Psoas muscle (tissue), 8 donors: Measurements from ENCODE around the gene CCDC192. TPM values are rescaled to one million over a fixed set of nuclear protein-coding genes. Genes with fewer than 3 reads are reported as not detected.
"Not testable (repeated sequence)": the region's sequence is repeated elsewhere in the genome, so short reads cannot be mapped to it uniquely, and the experiment has no call there.

Source experiments
- ATAC-seq, 4 donors: fragments of 200-7000 bp; cut with Tn5 transposase; one replicate each; pipeline ENCODE4 v1.9.1; 2020; ENCODE audit warnings: moderate library complexity in 3 of 4, mild to moderate bottlenecking in 2 of 4
- DNase-seq, 2 donors: peaks; one replicate each; pipeline ENCODE4 v3.0.0-alpha.2; 2020
- H3K27ac ChIP-seq: fragments of 200-600 bp; one replicate; pipeline ENCODE4 v1.8.0; 2022
- H3K27me3 ChIP-seq, 3 donors: fragments of 200-600 bp in 1 of 3; one replicate each; pipeline versions ENCODE4 v1.6.1 to v1.8.0; 2013 to 2022; ENCODE audit warnings: low read length in 2 of 3, mild to moderate bottlenecking in 2 of 3, moderate library complexity in 1 of 3; ENCODE audit not compliant: insufficient read depth in 3 of 3
- H3K36me3 ChIP-seq, 2 donors: fragments of 200-600 bp in 1 of 2; one replicate each; pipeline versions ENCODE4 v1.6.1 to v1.8.0; 2013 to 2022; ENCODE audit warnings: low read depth in 1 of 2, mild to moderate bottlenecking in 1 of 2, moderate library complexity in 1 of 2; ENCODE audit not compliant: insufficient read depth in 1 of 2
- H3K4me1 ChIP-seq: fragments of 200-600 bp; one replicate; pipeline ENCODE4 v1.8.0; 2022
- H3K4me3 ChIP-seq: fragments of 200-600 bp; one replicate; pipeline ENCODE4 v1.8.0; 2022; ENCODE audit warnings: mild to moderate bottlenecking
- H3K9me3 ChIP-seq: fragments of 200-600 bp; one replicate; pipeline ENCODE4 v1.8.0; 2022
- WGBS, 3 donors: extraction: QIAGEN DNeasy Blood & Tissue Kit; methylation state at CpG; one replicate each; pipeline versions ENCODE4 v1.1.6 to v1.1.7; 2013; 5-methylcytosine and 5-hydroxymethylcytosine counted together
- intact Hi-C, 2 donors: fragments of 100-400 bp; cut with DNase I; formaldehyde crosslinking; loops; one replicate each; pipeline versions ENCODE4 v1.11.0 to v1.14.2; 2022
- polyA plus RNA-seq, 3 donors: library from polyadenylated mRNA; stranded (reverse); fragments of 200-250 nt; gene quantifications; one replicate each; pipeline ENCODE4 v1.2.3, GENCODE V29; 2013
- total RNA-seq, 4 donors: library from RNA; stranded (reverse); fragmentation: NEBNext Ultra II Directional in 2 of 4; extraction: Animal tissue kit (Norgen Biotek cat#: 25700) in 2 of 4; gene quantifications; one replicate each; pipeline versions ENCODE4 v1.2.1 to v1.2.4, GENCODE V29; 2021 to 2023
- TF ChIP-seq, protein P1 (sequence below): fragments of 200-600 bp; IDR thresholded peaks from one replicate; pipeline ENCODE4 v1.8.0; 2022; ENCODE audit warnings: antibody characterized with exemption
- donor health status: healthy with polysubstance abuse.
- donor health status: DM: no; HTN: no; CAD: no; lungs with moderate emphysema.
- donor health status: Bipolar disorder and iron deficiency.
- donor health status: healthy.
- donor health status: DM: yes; HTN: yes; CAD: no.
- donor health status: DM: no; HTN: no; CAD: no.
- donor health status: DM: no; HTN: no; CAD: no.
- donor health status: DM: yes; HTN: yes; CAD: no.

The CCDC192 gene
- total and polyA plus RNA-seq, 7 donors, result 0.12 to 1.2 (median 0.19) TPM; not detected in 4

DNA sequence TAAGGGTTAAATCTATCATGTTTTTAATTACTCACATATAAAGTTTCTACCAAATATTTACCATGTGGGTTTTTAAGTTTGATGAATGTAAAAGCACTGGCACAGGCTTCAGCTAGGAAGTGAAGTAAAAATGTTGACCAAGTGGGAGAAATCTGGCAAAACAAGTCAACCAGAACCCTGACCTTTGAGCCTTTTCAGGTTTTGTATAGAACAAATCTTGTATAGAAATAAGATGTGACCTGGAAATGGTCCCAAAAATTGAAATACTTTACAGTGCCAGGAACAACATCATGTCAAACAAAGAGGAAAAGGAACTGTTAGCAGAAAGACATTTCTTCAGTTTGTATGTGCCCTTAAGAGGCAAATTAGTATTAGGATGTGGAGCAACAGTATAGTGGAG, 137.6 kb downstream of the CCDC192 start:
- TF ChIP-seq, protein P1, sequence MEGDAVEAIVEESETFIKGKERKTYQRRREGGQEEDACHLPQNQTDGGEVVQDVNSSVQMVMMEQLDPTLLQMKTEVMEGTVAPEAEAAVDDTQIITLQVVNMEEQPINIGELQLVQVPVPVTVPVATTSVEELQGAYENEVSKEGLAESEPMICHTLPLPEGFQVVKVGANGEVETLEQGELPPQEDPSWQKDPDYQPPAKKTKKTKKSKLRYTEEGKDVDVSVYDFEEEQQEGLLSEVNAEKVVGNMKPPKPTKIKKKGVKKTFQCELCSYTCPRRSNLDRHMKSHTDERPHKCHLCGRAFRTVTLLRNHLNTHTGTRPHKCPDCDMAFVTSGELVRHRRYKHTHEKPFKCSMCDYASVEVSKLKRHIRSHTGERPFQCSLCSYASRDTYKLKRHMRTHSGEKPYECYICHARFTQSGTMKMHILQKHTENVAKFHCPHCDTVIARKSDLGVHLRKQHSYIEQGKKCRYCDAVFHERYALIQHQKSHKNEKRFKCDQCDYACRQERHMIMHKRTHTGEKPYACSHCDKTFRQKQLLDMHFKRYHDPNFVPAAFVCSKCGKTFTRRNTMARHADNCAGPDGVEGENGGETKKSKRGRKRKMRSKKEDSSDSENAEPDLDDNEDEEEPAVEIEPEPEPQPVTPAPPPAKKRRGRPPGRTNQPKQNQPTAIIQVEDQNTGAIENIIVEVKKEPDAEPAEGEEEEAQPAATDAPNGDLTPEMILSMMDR, result no peak
- H3K36me3 ChIP-seq, result no peaks in the 10 kb centered on the region
- no peaks in the 10 kb centered on the region for H3K27me3 ChIP-seq
- ATAC-seq (no peak), DNase-seq (no peak)
- no peak overlapping the region for H3K27ac ChIP-seq
- intact Hi-C loops, result no loop called here
- no peaks in the 10 kb centered on the region for H3K4me1 ChIP-seq
- no peaks in the 10 kb centered on the region for H3K9me3 ChIP-seq
- no peak overlapping the region for H3K4me3 ChIP-seq

DNA sequence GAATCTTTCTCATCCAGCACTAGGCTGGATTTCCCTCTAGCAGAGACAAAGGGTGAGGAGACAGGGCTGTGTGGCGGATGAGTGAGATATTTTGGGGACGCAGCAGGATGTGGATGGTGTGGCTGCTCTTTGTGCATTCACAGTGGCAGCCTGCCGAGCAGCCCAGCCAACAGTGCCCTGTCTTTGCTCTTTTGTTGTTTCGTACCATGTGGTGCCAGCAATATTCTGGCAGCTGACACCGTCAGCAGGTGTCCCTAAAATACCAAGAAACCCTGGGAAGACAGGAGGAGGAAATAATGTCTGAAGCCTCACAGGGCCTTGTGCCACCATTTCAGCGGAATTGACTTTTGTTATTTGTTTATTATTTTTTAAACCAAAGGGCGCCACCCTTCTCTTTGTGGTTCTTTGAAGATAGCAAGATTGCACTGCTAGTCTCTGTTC, 141.4 kb downstream of the CCDC192 start:
- DNase-seq (no peak), ATAC-seq (peak in 2 of 4 donors; percentile 35 to 52)
- TF ChIP-seq, protein P1, result no peak
- Histone ChIP-seq H3K4me3 (no peak overlapping the region), H3K27ac (no peak overlapping the region), H3K4me1 (no peaks in the 10 kb centered on the region), H3K27me3 (no peaks in the 10 kb centered on the region), H3K36me3 (no peaks in the 10 kb centered on the region), H3K9me3 (no peaks in the 10 kb centered on the region)
- 39 to 60% (median 41%) methylated on average over 7 of the region's 7 CpGs for WGBS, 3 donors
- intact Hi-C loops, result no loop called here

DNA sequence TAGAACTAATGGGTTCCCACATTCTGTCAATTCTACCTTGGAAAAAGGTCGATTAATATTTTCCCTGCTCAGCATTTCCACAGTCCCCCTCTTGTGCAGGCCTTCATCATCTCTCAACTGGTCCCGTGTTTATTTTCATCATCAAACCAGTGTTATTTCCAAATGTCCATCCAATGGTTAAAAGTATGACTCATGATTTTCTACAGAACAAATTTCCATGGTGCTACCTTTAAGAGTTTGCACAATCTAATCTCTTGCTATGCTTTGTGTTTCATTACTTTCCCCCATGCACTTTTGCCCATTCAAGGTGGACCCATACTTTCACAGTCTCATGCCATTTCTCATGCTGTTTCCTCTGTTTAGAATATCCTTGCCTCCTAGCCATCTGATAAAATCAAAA, 143.7 kb downstream of the CCDC192 start:
- TF ChIP-seq, protein P1, result no peak
- Histone ChIP-seq H3K27ac (no peak overlapping the region), H3K36me3 (no peaks in the 10 kb centered on the region), H3K4me3 (no peak overlapping the region), H3K4me1 (no peaks in the 10 kb centered on the region), H3K27me3 (no peaks in the 10 kb centered on the region), H3K9me3 (no peaks in the 10 kb centered on the region)
- no peak for DNase-seq
- no peak for ATAC-seq
- intact Hi-C loops, result no loop called here
- WGBS, 3 donors, result 93 to 99% (median 98%) methylated on average over 2 of the region's 2 CpGs

DNA sequence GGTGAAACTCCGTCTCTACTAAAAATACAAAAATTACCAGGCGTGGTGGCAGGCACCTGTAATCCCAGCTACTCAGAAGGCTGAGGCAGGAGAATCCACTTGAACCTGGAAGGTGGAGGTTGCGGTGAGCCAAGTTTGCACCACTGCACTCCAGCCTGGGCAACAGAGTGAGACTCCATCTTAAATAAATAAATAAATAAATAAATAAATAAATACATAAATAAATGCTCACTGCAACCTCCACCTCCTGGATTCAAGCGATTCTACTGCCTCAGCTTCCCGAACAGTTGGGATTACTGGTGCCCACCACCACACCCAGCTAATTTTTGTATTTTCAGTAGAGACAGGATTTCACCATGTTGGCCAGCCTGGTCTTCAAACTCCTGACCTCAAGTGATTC, 144.4 kb downstream of the CCDC192 start:
- not testable (repeated sequence) for H3K9me3 ChIP-seq

DNA sequence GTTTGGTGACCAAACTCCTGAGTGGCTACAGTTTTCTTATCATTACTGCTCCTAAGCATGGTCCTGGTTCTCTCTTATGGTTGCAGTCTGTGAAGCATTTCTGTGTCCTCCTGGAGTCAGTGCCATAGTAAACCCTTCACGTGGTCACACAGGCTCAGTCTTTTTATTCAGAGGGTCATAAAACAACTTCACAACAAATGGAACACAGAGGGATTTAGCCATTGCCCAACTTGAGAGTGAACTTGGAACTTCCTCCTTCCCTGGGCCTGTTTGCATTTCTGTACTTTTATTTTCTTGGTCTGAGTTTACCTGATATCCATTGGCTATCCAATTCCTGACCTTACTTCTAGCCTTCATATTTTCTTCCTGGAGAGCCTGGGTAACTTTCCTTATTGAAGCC, 144.9 kb downstream of the CCDC192 start:
- H3K27ac ChIP-seq, result no peak overlapping the region
- ATAC-seq, result no peak
- no peaks in the 10 kb centered on the region for H3K9me3 ChIP-seq
- TF ChIP-seq, protein P1, result no peak
- intact Hi-C loops, result no loop called here
- DNase-seq, result no peak
- WGBS, 3 donors, result 38 to 59% (median 58%) methylated on average over 1 of the region's 1 CpG
- H3K4me3 ChIP-seq, result no peak overlapping the region
- no peaks in the 10 kb centered on the region for H3K4me1 ChIP-seq
- H3K36me3 ChIP-seq, result no peaks in the 10 kb centered on the region
- no peaks in the 10 kb centered on the region for H3K27me3 ChIP-seq

More for the DNA sequence above, 144.4 kb downstream of the CCDC192 start:
- 98% methylated on average over 5 of the region's 5 CpGs for WGBS, 3 donors
- H3K27ac ChIP-seq, ATAC-seq, DNase-seq, H3K4me3 ChIP-seq, H3K36me3 ChIP-seq, H3K27me3 ChIP-seq, intact Hi-C loops, H3K4me1 ChIP-seq: not testable (repeated sequence)
